GM18508 (cell line): ENCODE data around the gene PLCD3.
A peak's percentile ranks its signal among the peaks of the same experiment; 100 is the strongest.

Experiments
- ATAC-seq: cut with Tn5 transposase; IDR thresholded peaks from one replicate; pipeline ENCODE4 v1.9.1; 2021; ENCODE audit warnings: moderate number of reproducible peaks; ENCODE audit not compliant: insufficient read depth, unreplicated experiment

The PLCD3 gene

GRCh38 chr17:45149669-45150664, 17.7 kb upstream of the PLCD3 start:
- no peak for ATAC-seq

GRCh38 chr17:45149037-45149668, 16.8 kb upstream of the PLCD3 start:
- ATAC-seq = no peak

GRCh38 chr17:45148183-45149036, 16.1 kb upstream of the PLCD3 start, which contains the start of gene HEXIM1:
Gene HEXIM1, plus strand, starts transcription at chr17:45148475. Its CDS starts 716 bp downstream, at chr17:45149191.
- ATAC-seq = no peak

GRCh38 chr17:45147581-45148182, 15.4 kb upstream of the PLCD3 start:
- ATAC-seq = peak; percentile 27

- no peak for ATAC-seq
These were observed 14.7 kb upstream of the PLCD3 start for GRCh38 chr17:45146890-45147580.

- no peak for ATAC-seq
These were observed 14.2 kb upstream of the PLCD3 start for GRCh38 chr17:45146592-45146889.

GRCh38 chr17:45146166-45146565, 13.9 kb upstream of the PLCD3 start:
- no peak for ATAC-seq

- ATAC-seq = no peak
These were observed 12.7 kb upstream of the PLCD3 start for GRCh38 chr17:45145035-45145389.

- ATAC-seq = no peak
These were observed 12.1 kb upstream of the PLCD3 start for GRCh38 chr17:45144199-45145034.

DNA sequence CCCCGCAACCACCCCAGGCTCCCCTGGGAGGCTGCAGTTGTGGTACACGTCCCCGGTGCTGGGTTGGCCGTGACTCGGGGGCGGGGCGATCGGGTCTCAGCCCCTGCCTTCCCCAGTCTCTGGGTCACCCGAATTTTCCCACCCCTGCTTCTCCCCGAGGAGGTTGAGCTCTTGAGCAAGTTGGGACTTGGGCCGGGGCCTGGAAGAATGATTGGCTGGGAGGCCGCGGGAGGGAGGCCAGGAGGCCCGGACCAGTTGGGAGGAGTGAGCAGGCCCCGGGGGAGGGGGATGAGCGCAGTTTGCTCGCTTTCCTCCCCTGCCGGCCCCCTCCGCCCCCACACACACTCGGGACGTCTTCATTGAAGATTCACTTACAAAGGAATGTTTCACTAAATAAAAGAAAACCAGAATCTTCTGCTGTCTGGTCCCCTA, 11.5 kb upstream of the PLCD3 start:
- no peak for ATAC-seq

GRCh38 chr17:45143094-45143670, 10.9 kb upstream of the PLCD3 start:
- no peak for ATAC-seq

DNA sequence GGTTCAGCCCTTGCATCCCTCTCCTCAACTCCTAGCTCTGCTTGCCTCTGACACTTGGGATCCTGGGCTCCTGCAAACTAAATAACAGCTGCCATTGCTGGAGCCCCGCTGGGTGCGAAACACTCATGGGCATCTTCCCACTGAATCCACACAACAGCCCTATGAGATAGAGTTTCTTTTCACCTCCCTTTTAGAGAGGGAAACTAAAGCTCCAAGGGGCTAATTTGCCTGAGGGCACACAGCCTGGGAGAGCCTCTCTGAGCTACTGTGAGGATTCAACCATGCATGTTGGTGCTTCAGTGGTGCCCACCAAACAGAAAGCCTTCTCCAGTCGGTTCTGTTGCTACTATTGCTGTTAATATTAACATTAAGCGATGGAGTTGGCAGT, 7.2 kb upstream of the PLCD3 start:
- no peak for ATAC-seq

GRCh38 chr17:45138911-45139532, 6.7 kb upstream of the PLCD3 start:
- no peak for ATAC-seq

- ATAC-seq = no peak
These were observed 5.4 kb upstream of the PLCD3 start for GRCh38 chr17:45137561-45138305.

DNA sequence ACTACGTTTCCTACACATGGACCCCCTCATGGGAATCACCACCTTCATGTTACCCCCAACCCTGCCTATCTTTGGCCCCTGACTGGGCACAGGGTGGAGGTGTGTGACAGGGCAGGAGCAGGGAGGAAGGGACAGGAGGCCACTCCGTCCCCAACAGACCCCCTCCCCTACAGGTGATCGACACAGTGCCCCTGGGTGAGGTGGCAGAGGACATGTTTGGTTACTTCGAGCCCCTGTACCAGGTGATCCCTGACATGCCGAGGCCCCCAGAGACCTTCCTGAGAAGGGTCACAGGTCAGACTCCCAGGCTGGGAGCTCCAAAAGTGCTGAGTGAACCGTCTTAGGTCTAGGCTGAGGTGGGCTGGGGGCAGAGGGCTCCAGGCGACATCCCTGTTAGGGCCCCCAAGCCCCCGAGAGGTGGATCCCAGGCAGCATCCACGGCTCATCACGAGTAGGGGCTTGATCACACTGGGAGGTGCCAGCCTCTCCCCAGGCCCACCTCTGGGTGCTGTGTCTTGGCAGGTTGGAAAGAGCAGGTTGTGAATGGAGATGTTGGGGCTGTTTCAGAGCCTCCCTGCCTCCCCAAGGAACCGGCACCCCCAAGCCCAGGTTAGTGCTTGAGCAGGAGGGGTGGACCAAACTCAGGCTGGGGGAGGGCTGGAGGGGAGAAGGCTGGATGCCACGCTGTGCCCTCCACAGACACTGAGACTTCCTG, 4.7 kb upstream of the PLCD3 start:
- no peak for ATAC-seq

GRCh38 chr17:45135978-45136791, 3.9 kb upstream of the PLCD3 start:
- ATAC-seq = no peak
